ENCODE data around the gene IMMP2L.

The IMMP2L gene

GRCh38 chr7:110809832-110810231, 752.5 kb downstream of the IMMP2L start:
- no peak overlapping the region for H3K27ac ChIP-seq (ENCODE audit: insufficient read depth, low read depth, low read length, poor library complexity, severe bottlenecking)
- no peaks in the 10 kb centered on the region for H3K9me3 ChIP-seq (ENCODE audit: control insufficient read depth, low read length)
- no peak overlapping the region for H3K4me3 ChIP-seq (ENCODE audit: insufficient read depth, low read depth, low read length)
- no peaks in the 10 kb centered on the region for H3K4me1 ChIP-seq (ENCODE audit: control insufficient read depth, insufficient read depth, low read length)
- WGBS, 2 experiments, result 94 to 95% methylated on average over 6 of the region's 6 CpGs
- no peaks in the 10 kb centered on the region for H3K27me3 ChIP-seq (ENCODE audit: control insufficient read depth, insufficient read depth, low read length, poor library complexity, severe bottlenecking)
- H3K36me3 ChIP-seq (ENCODE audit: control insufficient read depth, insufficient read depth, low read length), result no peaks in the 10 kb centered on the region

GRCh38 chr7:110808361-110808760, 753.9 kb downstream of the IMMP2L start:
- H3K27me3 ChIP-seq (ENCODE audit: control insufficient read depth, insufficient read depth, low read length, poor library complexity, severe bottlenecking), result no peaks in the 10 kb centered on the region
- no peak overlapping the region for H3K27ac ChIP-seq (ENCODE audit: insufficient read depth, low read depth, low read length, poor library complexity, severe bottlenecking)
- 94 to 100% methylated on average over 1 of the region's 1 CpG for WGBS, 2 experiments
- H3K36me3 ChIP-seq (ENCODE audit: control insufficient read depth, insufficient read depth, low read length), result no peaks in the 10 kb centered on the region
- no peak overlapping the region for H3K4me3 ChIP-seq (ENCODE audit: insufficient read depth, low read depth, low read length)
- no peaks in the 10 kb centered on the region for H3K9me3 ChIP-seq (ENCODE audit: control insufficient read depth, low read length)
- no peaks in the 10 kb centered on the region for H3K4me1 ChIP-seq (ENCODE audit: control insufficient read depth, insufficient read depth, low read length)

- no peaks in the 10 kb centered on the region for H3K4me1 ChIP-seq (ENCODE audit: control insufficient read depth, insufficient read depth, low read length)
- H3K27ac ChIP-seq (ENCODE audit: insufficient read depth, low read depth, low read length, poor library complexity, severe bottlenecking), result no peak overlapping the region
- WGBS, 2 experiments, result 73 to 74% methylated on average over 5 of the region's 5 CpGs
- no peaks in the 10 kb centered on the region for H3K36me3 ChIP-seq (ENCODE audit: control insufficient read depth, insufficient read depth, low read length)
- H3K4me3 ChIP-seq (ENCODE audit: insufficient read depth, low read depth, low read length), result no peak overlapping the region
- no peaks in the 10 kb centered on the region for H3K27me3 ChIP-seq (ENCODE audit: control insufficient read depth, insufficient read depth, low read length, poor library complexity, severe bottlenecking)
- H3K9me3 ChIP-seq (ENCODE audit: control insufficient read depth, low read length), result no peaks in the 10 kb centered on the region
Measured at GRCh38 chr7:110804501-110804900, 757.8 kb downstream of the IMMP2L start.

GRCh38 chr7:110803602-110804143, 758.6 kb downstream of the IMMP2L start:
- Histone ChIP-seq H3K4me1 (ENCODE audit: control insufficient read depth, insufficient read depth, low read length) (no peaks in the 10 kb centered on the region), H3K9me3 (ENCODE audit: control insufficient read depth, low read length) (no peaks in the 10 kb centered on the region), H3K36me3 (ENCODE audit: control insufficient read depth, insufficient read depth, low read length) (no peaks in the 10 kb centered on the region), H3K27me3 (ENCODE audit: control insufficient read depth, insufficient read depth, low read length, poor library complexity, severe bottlenecking) (no peaks in the 10 kb centered on the region), H3K4me3 (ENCODE audit: insufficient read depth, low read depth, low read length) (no peak overlapping the region), H3K27ac (ENCODE audit: insufficient read depth, low read depth, low read length, poor library complexity, severe bottlenecking) (no peak overlapping the region)

- Histone ChIP-seq H3K9me3 (ENCODE audit: control insufficient read depth, low read length) (no peaks in the 10 kb centered on the region), H3K4me1 (ENCODE audit: control insufficient read depth, insufficient read depth, low read length) (no peaks in the 10 kb centered on the region), H3K4me3 (ENCODE audit: insufficient read depth, low read depth, low read length) (no peak overlapping the region), H3K36me3 (ENCODE audit: control insufficient read depth, insufficient read depth, low read length) (no peaks in the 10 kb centered on the region), H3K27ac (ENCODE audit: insufficient read depth, low read depth, low read length, poor library complexity, severe bottlenecking) (no peak overlapping the region), H3K27me3 (ENCODE audit: control insufficient read depth, insufficient read depth, low read length, poor library complexity, severe bottlenecking) (no peaks in the 10 kb centered on the region)
- WGBS, 2 experiments, result 82 to 88% methylated on average over 1 of the region's 1 CpG
Measured at GRCh38 chr7:110801502-110801901, 760.8 kb downstream of the IMMP2L start.

- H3K4me1 ChIP-seq (ENCODE audit: control insufficient read depth, insufficient read depth, low read length), result no peaks in the 10 kb centered on the region
Measured at GRCh38 chr7:110800984-110801383, 761.3 kb downstream of the IMMP2L start.

GRCh38 chr7:110797656-110798055, 764.6 kb downstream of the IMMP2L start:
- Histone ChIP-seq H3K4me1 (ENCODE audit: control insufficient read depth, insufficient read depth, low read length) (no peaks in the 10 kb centered on the region), H3K4me3 (ENCODE audit: insufficient read depth, low read depth, low read length) (no peak overlapping the region), H3K27ac (ENCODE audit: insufficient read depth, low read depth, low read length, poor library complexity, severe bottlenecking) (no peak overlapping the region), H3K9me3 (ENCODE audit: control insufficient read depth, low read length) (no peaks in the 10 kb centered on the region), H3K36me3 (ENCODE audit: control insufficient read depth, insufficient read depth, low read length) (no peaks in the 10 kb centered on the region), H3K27me3 (ENCODE audit: control insufficient read depth, insufficient read depth, low read length, poor library complexity, severe bottlenecking) (no peaks in the 10 kb centered on the region)
- 97 to 100% methylated on average over 1 of the region's 2 CpGs for WGBS, 2 experiments

More at GRCh38 chr7:110800984-110801383, 761.3 kb downstream of the IMMP2L start:
- H3K4me3 ChIP-seq (ENCODE audit: insufficient read depth, low read depth, low read length), result no peak overlapping the region
- H3K27me3 ChIP-seq (ENCODE audit: control insufficient read depth, insufficient read depth, low read length, poor library complexity, severe bottlenecking), result no peaks in the 10 kb centered on the region
- H3K27ac ChIP-seq (ENCODE audit: insufficient read depth, low read depth, low read length, poor library complexity, severe bottlenecking), result no peak overlapping the region
- no peaks in the 10 kb centered on the region for H3K9me3 ChIP-seq (ENCODE audit: control insufficient read depth, low read length)
- no peaks in the 10 kb centered on the region for H3K36me3 ChIP-seq (ENCODE audit: control insufficient read depth, insufficient read depth, low read length)

- no peaks in the 10 kb centered on the region for H3K9me3 ChIP-seq (ENCODE audit: control insufficient read depth, low read length)
- H3K4me1 ChIP-seq (ENCODE audit: control insufficient read depth, insufficient read depth, low read length), result no peaks in the 10 kb centered on the region
- H3K4me3 ChIP-seq (ENCODE audit: insufficient read depth, low read depth, low read length), result no peak overlapping the region
- H3K36me3 ChIP-seq (ENCODE audit: control insufficient read depth, insufficient read depth, low read length), result no peaks in the 10 kb centered on the region
- H3K27me3 ChIP-seq (ENCODE audit: control insufficient read depth, insufficient read depth, low read length, poor library complexity, severe bottlenecking), result no peaks in the 10 kb centered on the region
- H3K27ac ChIP-seq (ENCODE audit: insufficient read depth, low read depth, low read length, poor library complexity, severe bottlenecking), result no peak overlapping the region
Measured at GRCh38 chr7:110790992-110791391, 771.3 kb downstream of the IMMP2L start.

- 94 to 95% methylated on average over 3 of the region's 3 CpGs for WGBS, 2 experiments
- no peaks in the 10 kb centered on the region for H3K27me3 ChIP-seq (ENCODE audit: control insufficient read depth, insufficient read depth, low read length, poor library complexity, severe bottlenecking)
- H3K4me3 ChIP-seq (ENCODE audit: insufficient read depth, low read depth, low read length), result no peak overlapping the region
- H3K36me3 ChIP-seq (ENCODE audit: control insufficient read depth, insufficient read depth, low read length), result no peaks in the 10 kb centered on the region
- H3K27ac ChIP-seq (ENCODE audit: insufficient read depth, low read depth, low read length, poor library complexity, severe bottlenecking), result no peak overlapping the region
- no peaks in the 10 kb centered on the region for H3K4me1 ChIP-seq (ENCODE audit: control insufficient read depth, insufficient read depth, low read length)
- no peaks in the 10 kb centered on the region for H3K9me3 ChIP-seq (ENCODE audit: control insufficient read depth, low read length)
Measured at GRCh38 chr7:110786328-110786965, 775.8 kb downstream of the IMMP2L start.

- H3K9me3 ChIP-seq (ENCODE audit: control insufficient read depth, low read length), result no peaks in the 10 kb centered on the region
- WGBS, 2 experiments, result no CpG with 5 or more reads among the region's 1 CpG
- H3K4me1 ChIP-seq (ENCODE audit: control insufficient read depth, insufficient read depth, low read length), result no peaks in the 10 kb centered on the region
- no peaks in the 10 kb centered on the region for H3K27me3 ChIP-seq (ENCODE audit: control insufficient read depth, insufficient read depth, low read length, poor library complexity, severe bottlenecking)
- H3K36me3 ChIP-seq (ENCODE audit: control insufficient read depth, insufficient read depth, low read length), result no peaks in the 10 kb centered on the region
- no peak overlapping the region for H3K27ac ChIP-seq (ENCODE audit: insufficient read depth, low read depth, low read length, poor library complexity, severe bottlenecking)
- H3K4me3 ChIP-seq (ENCODE audit: insufficient read depth, low read depth, low read length), result no peak overlapping the region
Measured at GRCh38 chr7:110784749-110785148, 777.5 kb downstream of the IMMP2L start.

GRCh38 chr7:110780712-110781111, 781.6 kb downstream of the IMMP2L start:
- Histone ChIP-seq H3K27me3 (ENCODE audit: control insufficient read depth, insufficient read depth, low read length, poor library complexity, severe bottlenecking) (no peaks in the 10 kb centered on the region), H3K27ac (ENCODE audit: insufficient read depth, low read depth, low read length, poor library complexity, severe bottlenecking) (no peak overlapping the region), H3K36me3 (ENCODE audit: control insufficient read depth, insufficient read depth, low read length) (no peaks in the 10 kb centered on the region), H3K4me1 (ENCODE audit: control insufficient read depth, insufficient read depth, low read length) (no peaks in the 10 kb centered on the region), H3K9me3 (ENCODE audit: control insufficient read depth, low read length) (no peaks in the 10 kb centered on the region), H3K4me3 (ENCODE audit: insufficient read depth, low read depth, low read length) (no peak overlapping the region)
